ENCODE measurements around the gene IER5. TPM values are rescaled to one million over a fixed set of nuclear protein-coding genes. Genes with fewer than 3 reads are reported as not detected.
A peak's percentile ranks its signal among the peaks of the same experiment; 100 is the strongest.

Gene IER5
- total and polyA plus RNA-seq, 9 of the 15 experiments (the other 6 are each of a cell fraction or from before 2014, with no cell fraction given): 2.4 to 32.1 (median 12.0) TPM

DNA sequence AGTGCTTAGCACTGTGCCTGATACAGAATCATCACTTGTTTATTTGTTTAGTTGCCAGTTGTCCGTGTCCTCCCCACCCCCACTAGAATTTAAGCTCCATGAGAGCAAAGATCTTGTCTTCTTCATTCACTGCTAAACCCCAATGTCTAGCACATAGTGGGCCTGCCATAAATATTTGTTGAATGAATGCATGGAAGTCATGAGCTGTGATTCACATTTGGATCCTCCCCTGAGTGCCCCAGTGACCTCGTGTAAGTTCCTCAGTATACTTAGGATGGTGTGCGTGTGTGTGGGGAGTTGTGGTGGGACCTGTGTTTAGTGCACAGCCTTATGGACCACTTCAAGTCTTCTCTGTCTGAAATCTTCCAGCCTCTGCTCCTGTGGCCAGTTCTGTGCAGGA, 23.1 kb downstream of the IER5 start:
- POLR2A ChIA-PET: interaction anchor here (1.3 to 7.7 kb wide), 3 partner anchors 11 to 20 kb away, joined by 4 to 57 read pairs (median 7); no protein-coding TSS in a partner anchor
- FAIRE-seq: no peak
- no peak for DNase-seq (ENCODE audit: extremely low read depth in 1 of 4, low spot score in 3 of 4)

GRCh38 chr1:181112071-181112929, 23.8 kb downstream of the IER5 start:
- ChIA-PET CTCF (ENCODE audit: low intra/inter-chr PET ratio) (no interaction called here), POLR2A (interaction anchor here (1.3 to 7.7 kb wide), 3 partner anchors 10 to 21 kb away, joined by 4 to 57 read pairs (median 7); no protein-coding TSS in a partner anchor)
- WGBS (ENCODE audit: insufficient coverage, low coverage, missing lambda C conversion rate): 47% methylated on average over 10 of the region's 10 CpGs
- H3K79me2 ChIP-seq (ENCODE audit: control insufficient read depth, insufficient read depth, low read length): no peaks in the 10 kb centered on the region
- peaks cover 19 to 29% of the 10 kb centered on the region in 2 experiments for H3K4me1 ChIP-seq (replicated peaks in 1 of 2; ENCODE audit: control insufficient read depth in 2 of 2, insufficient read depth in 2 of 2, low read length in 2 of 2)
- ATAC-seq (peak; percentile 85), FAIRE-seq (peak; percentile 93), DNase-seq (ENCODE audit: extremely low read depth in 1 of 4, low spot score in 3 of 4) (peak; percentile 70 to 88 (median 77))
- no peak overlapping the region for H3K4me3 ChIP-seq
- H3K27me3 ChIP-seq (ENCODE audit: control insufficient read depth in 2 of 2, insufficient read depth in 2 of 2, low read length in 2 of 2): no peaks in the 10 kb centered on the region
- H4K20me1 ChIP-seq (replicated peaks; ENCODE audit: control insufficient read depth, insufficient read depth, low read length): no peaks in the 10 kb centered on the region; the same call in 1 of the 2 replicates
- in situ Hi-C loops (cut with MboI): no loop called here
- H3K9me1 ChIP-seq (ENCODE audit: control insufficient read depth, insufficient read depth, low read length): peaks cover 4% of the 10 kb centered on the region
- H3K9ac ChIP-seq (ENCODE audit: insufficient read depth in 1 of 2, low read depth in 2 of 2, low read length in 2 of 2): peak overlapping the region; percentile 23 to 26; a peak in 2 of 4 replicates
- peak overlapping the region; percentile 67 for H2AFZ ChIP-seq (ENCODE audit: low read depth, low read length)
- intact Hi-C loops (cut with micrococcal nuclease): no loop called here
- H3K27ac ChIP-seq (ENCODE audit: extremely low read depth, low read depth, low read length): peak overlapping the region; percentile 53; the same call in 2 of the 3 replicates
- BruUV-seq (replicated peaks): no TSS peak
- no peaks in the 10 kb centered on the region for H3K36me3 ChIP-seq (ENCODE audit: control insufficient read depth, insufficient read depth, low read length)
- no peaks in the 10 kb centered on the region for H3K9me3 ChIP-seq (replicated peaks; ENCODE audit: control insufficient read depth, insufficient read depth, low read depth, low read length)
- peak overlapping the region; percentile 32 for H3K4me2 ChIP-seq (ENCODE audit: insufficient read depth, low read length)
- no peak for TF ChIP-seq KLF10 (CRISPR knock-in tag; IDR thresholded peaks at IDR 0.05)
- TF ChIP-seq, protein P1, sequence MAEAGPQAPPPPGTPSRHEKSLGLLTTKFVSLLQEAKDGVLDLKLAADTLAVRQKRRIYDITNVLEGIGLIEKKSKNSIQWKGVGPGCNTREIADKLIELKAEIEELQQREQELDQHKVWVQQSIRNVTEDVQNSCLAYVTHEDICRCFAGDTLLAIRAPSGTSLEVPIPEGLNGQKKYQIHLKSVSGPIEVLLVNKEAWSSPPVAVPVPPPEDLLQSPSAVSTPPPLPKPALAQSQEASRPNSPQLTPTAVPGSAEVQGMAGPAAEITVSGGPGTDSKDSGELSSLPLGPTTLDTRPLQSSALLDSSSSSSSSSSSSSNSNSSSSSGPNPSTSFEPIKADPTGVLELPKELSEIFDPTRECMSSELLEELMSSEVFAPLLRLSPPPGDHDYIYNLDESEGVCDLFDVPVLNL (CRISPR knock-in tag; IDR thresholded peaks at IDR 0.05; ENCODE audit: low read depth): no peak
- 0 out of 2 replicates have a peak, but pooled peaks have one; percentile 34 for TF ChIP-seq ZNF75A (CRISPR knock-in tag; IDR thresholded peaks at IDR 0.05)
- TF ChIP-seq HDAC6 (IDR thresholded peaks at IDR 0.05; ENCODE audit: low read depth, low read length): no peak
- TF ChIP-seq TOE1 (IDR thresholded peaks at IDR 0.05; ENCODE audit: borderline replicate concordance): no peak
- no peak for TF ChIP-seq TOE1 (CRISPR knock-in tag; IDR thresholded peaks at IDR 0.05; ENCODE audit: borderline replicate concordance, low read depth)
- TF ChIP-seq, protein P2, sequence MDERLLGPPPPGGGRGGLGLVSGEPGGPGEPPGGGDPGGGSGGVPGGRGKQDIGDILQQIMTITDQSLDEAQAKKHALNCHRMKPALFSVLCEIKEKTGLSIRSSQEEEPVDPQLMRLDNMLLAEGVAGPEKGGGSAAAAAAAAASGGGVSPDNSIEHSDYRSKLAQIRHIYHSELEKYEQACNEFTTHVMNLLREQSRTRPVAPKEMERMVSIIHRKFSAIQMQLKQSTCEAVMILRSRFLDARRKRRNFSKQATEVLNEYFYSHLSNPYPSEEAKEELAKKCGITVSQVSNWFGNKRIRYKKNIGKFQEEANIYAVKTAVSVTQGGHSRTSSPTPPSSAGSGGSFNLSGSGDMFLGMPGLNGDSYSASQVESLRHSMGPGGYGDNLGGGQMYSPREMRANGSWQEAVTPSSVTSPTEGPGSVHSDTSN (CRISPR knock-in tag; IDR thresholded peaks at IDR 0.05; ENCODE audit: low read depth): no peak
- TF ChIP-seq, protein P2 (tag; conservative IDR thresholded peaks at IDR 0.05; ENCODE audit: low read depth): no peak
- TF ChIP-seq NRF1 (conservative IDR thresholded peaks at IDR 0.05 in 1 of 2, IDR thresholded peaks at IDR 0.05 in 1 of 2): peak; percentile 45 to 47; a peak in 3 of 4 replicates

More for the DNA sequence above, 23.1 kb downstream of the IER5 start:
- intact Hi-C loops (cut with micrococcal nuclease) (no loop called here), in situ Hi-C loops (cut with MboI) (no loop called here)
- TF ChIP-seq ZKSCAN1 (IDR thresholded peaks at IDR 0.05; ENCODE audit: low read depth, low read length): peak; percentile 65; the same call in 1 of the 2 replicates
- no peak for TF ChIP-seq CCAR2 (IDR thresholded peaks at IDR 0.05; ENCODE audit: low read depth, low read length)
- H3K4me3 ChIP-seq: no peak overlapping the region
- no peaks in the 10 kb centered on the region for H3K36me3 ChIP-seq (ENCODE audit: control insufficient read depth, insufficient read depth, low read length)
- H2AFZ ChIP-seq (ENCODE audit: low read depth, low read length): peak overlapping the region; percentile 67; the same call in 1 of the 2 replicates
- CTCF ChIA-PET (ENCODE audit: low intra/inter-chr PET ratio): no interaction called here
- no peaks in the 10 kb centered on the region for H3K79me2 ChIP-seq (ENCODE audit: control insufficient read depth, insufficient read depth, low read length)
- no peak overlapping the region for H3K4me2 ChIP-seq (ENCODE audit: insufficient read depth, low read length)
- H3K9ac ChIP-seq (ENCODE audit: insufficient read depth in 1 of 2, low read depth in 2 of 2, low read length in 2 of 2): no peak overlapping the region
- no peaks in the 10 kb centered on the region for H3K9me3 ChIP-seq (replicated peaks; ENCODE audit: control insufficient read depth, insufficient read depth, low read depth, low read length)
- no peak overlapping the region for H3K27ac ChIP-seq (ENCODE audit: extremely low read depth, low read depth, low read length)
- WGBS (ENCODE audit: insufficient coverage, low coverage, missing lambda C conversion rate): 52% methylated on average over 3 of the region's 3 CpGs
- ATAC-seq: no peak
- H4K20me1 ChIP-seq (replicated peaks; ENCODE audit: control insufficient read depth, insufficient read depth, low read length): no peaks in the 10 kb centered on the region; the same call in 1 of the 2 replicates
- no peaks in the 10 kb centered on the region for H3K27me3 ChIP-seq (ENCODE audit: control insufficient read depth in 2 of 2, insufficient read depth in 2 of 2, low read length in 2 of 2)
- peaks cover 4% of the 10 kb centered on the region for H3K9me1 ChIP-seq (ENCODE audit: control insufficient read depth, insufficient read depth, low read length)
- no TSS peak for BruUV-seq (replicated peaks)
- H3K4me1 ChIP-seq (replicated peaks in 1 of 2; ENCODE audit: control insufficient read depth in 2 of 2, insufficient read depth in 2 of 2, low read length in 2 of 2): peaks cover 19 to 36% of the 10 kb centered on the region in 2 experiments
